ENCODE data around the gene GALNT18. TPM values are rescaled to one million over a fixed set of nuclear protein-coding genes. Genes with fewer than 3 reads are reported as not detected.

GALNT18 gene
- polyA plus RNA-seq, 1 donor from 2014 or later, result 7.6 TPM

- no peaks in the 10 kb centered on the region for H3K27me3 ChIP-seq (ENCODE audit: insufficient read depth, low read depth, low read length)
- H3K4me2 ChIP-seq (ENCODE audit: low read length), result no peak overlapping the region
- H3K36me3 ChIP-seq (ENCODE audit: insufficient read depth, low read length), result no peaks in the 10 kb centered on the region
- H2AFZ ChIP-seq (ENCODE audit: low read depth, low read length), result no peak overlapping the region
- no peaks in the 10 kb centered on the region for H3K9me3 ChIP-seq (ENCODE audit: low read length)
- H3K4me3 ChIP-seq (ENCODE audit: low read length), result no peak overlapping the region
- H3K79me2 ChIP-seq (replicated peaks; ENCODE audit: insufficient read depth, low read length), result no peaks in the 10 kb centered on the region
- TF ChIP-seq RAD21 (conservative IDR thresholded peaks at IDR 0.05), result no peak
- TF ChIP-seq SMC3 (conservative IDR thresholded peaks at IDR 0.05; ENCODE audit: poor library complexity), result no peak
- TF ChIP-seq EZH2 (IDR thresholded peaks at IDR 0.05; ENCODE audit: borderline replicate concordance, insufficient read depth, low read length, poor library complexity, severe bottlenecking), result no peak
- TF ChIP-seq, protein P1, sequence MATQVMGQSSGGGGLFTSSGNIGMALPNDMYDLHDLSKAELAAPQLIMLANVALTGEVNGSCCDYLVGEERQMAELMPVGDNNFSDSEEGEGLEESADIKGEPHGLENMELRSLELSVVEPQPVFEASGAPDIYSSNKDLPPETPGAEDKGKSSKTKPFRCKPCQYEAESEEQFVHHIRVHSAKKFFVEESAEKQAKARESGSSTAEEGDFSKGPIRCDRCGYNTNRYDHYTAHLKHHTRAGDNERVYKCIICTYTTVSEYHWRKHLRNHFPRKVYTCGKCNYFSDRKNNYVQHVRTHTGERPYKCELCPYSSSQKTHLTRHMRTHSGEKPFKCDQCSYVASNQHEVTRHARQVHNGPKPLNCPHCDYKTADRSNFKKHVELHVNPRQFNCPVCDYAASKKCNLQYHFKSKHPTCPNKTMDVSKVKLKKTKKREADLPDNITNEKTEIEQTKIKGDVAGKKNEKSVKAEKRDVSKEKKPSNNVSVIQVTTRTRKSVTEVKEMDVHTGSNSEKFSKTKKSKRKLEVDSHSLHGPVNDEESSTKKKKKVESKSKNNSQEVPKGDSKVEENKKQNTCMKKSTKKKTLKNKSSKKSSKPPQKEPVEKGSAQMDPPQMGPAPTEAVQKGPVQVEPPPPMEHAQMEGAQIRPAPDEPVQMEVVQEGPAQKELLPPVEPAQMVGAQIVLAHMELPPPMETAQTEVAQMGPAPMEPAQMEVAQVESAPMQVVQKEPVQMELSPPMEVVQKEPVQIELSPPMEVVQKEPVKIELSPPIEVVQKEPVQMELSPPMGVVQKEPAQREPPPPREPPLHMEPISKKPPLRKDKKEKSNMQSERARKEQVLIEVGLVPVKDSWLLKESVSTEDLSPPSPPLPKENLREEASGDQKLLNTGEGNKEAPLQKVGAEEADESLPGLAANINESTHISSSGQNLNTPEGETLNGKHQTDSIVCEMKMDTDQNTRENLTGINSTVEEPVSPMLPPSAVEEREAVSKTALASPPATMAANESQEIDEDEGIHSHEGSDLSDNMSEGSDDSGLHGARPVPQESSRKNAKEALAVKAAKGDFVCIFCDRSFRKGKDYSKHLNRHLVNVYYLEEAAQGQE (IDR thresholded peaks at IDR 0.05; ENCODE audit: borderline replicate concordance), result no peak
- TF ChIP-seq POLR2AphosphoS5 (IDR thresholded peaks at IDR 0.05), result no peak
- no peak for TF ChIP-seq EP300 (conservative IDR thresholded peaks at IDR 0.05; ENCODE audit: poor library complexity, severe bottlenecking)
- no peaks in the 10 kb centered on the region for H4K20me1 ChIP-seq (ENCODE audit: insufficient read depth)
- H3F3A ChIP-seq (ENCODE audit: insufficient read depth, low read length, poor library complexity, severe bottlenecking), result no peaks in the 10 kb centered on the region
- H3K9ac ChIP-seq (ENCODE audit: low read length), result no peak overlapping the region
- H3K27ac ChIP-seq (ENCODE audit: low read length), result no peak overlapping the region
- H3K9me2 ChIP-seq (ENCODE audit: insufficient read depth, low read length), result no peaks in the 10 kb centered on the region
These were observed 96.5 kb downstream of the GALNT18 start for GRCh38 chr11:11525283-11525682.

GRCh38 chr11:11524436-11525061 lies 97.3 kb downstream of the GALNT18 start:
- no peak overlapping the region for H3K4me2 ChIP-seq (ENCODE audit: low read length)
- H4K20me1 ChIP-seq (ENCODE audit: insufficient read depth), result no peaks in the 10 kb centered on the region
- no peaks in the 10 kb centered on the region for H3K79me2 ChIP-seq (replicated peaks; ENCODE audit: insufficient read depth, low read length)
- H3K27me3 ChIP-seq (ENCODE audit: insufficient read depth, low read depth, low read length), result no peaks in the 10 kb centered on the region
- no peak overlapping the region for H3K27ac ChIP-seq (ENCODE audit: low read length)
- no peaks in the 10 kb centered on the region for H3K9me3 ChIP-seq (ENCODE audit: low read length)
- TF ChIP-seq RAD21 (conservative IDR thresholded peaks at IDR 0.05) (no peak), SMC3 (conservative IDR thresholded peaks at IDR 0.05; ENCODE audit: poor library complexity) (no peak), EP300 (conservative IDR thresholded peaks at IDR 0.05; ENCODE audit: poor library complexity, severe bottlenecking) (no peak), MXI1 (conservative IDR thresholded peaks at IDR 0.05; ENCODE audit: poor library complexity, severe bottlenecking) (no peak), POLR2AphosphoS5 (IDR thresholded peaks at IDR 0.05) (no peak), EZH2 (IDR thresholded peaks at IDR 0.05; ENCODE audit: borderline replicate concordance, insufficient read depth, low read length, poor library complexity, severe bottlenecking) (no peak)
- TF ChIP-seq, protein P1 (IDR thresholded peaks at IDR 0.05; ENCODE audit: borderline replicate concordance), result no peak
- TF ChIP-seq, protein P2, sequence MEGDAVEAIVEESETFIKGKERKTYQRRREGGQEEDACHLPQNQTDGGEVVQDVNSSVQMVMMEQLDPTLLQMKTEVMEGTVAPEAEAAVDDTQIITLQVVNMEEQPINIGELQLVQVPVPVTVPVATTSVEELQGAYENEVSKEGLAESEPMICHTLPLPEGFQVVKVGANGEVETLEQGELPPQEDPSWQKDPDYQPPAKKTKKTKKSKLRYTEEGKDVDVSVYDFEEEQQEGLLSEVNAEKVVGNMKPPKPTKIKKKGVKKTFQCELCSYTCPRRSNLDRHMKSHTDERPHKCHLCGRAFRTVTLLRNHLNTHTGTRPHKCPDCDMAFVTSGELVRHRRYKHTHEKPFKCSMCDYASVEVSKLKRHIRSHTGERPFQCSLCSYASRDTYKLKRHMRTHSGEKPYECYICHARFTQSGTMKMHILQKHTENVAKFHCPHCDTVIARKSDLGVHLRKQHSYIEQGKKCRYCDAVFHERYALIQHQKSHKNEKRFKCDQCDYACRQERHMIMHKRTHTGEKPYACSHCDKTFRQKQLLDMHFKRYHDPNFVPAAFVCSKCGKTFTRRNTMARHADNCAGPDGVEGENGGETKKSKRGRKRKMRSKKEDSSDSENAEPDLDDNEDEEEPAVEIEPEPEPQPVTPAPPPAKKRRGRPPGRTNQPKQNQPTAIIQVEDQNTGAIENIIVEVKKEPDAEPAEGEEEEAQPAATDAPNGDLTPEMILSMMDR (IDR thresholded peaks at IDR 0.05; ENCODE audit: poor library complexity, severe bottlenecking), result no peak
- no peaks in the 10 kb centered on the region for H3F3A ChIP-seq (ENCODE audit: insufficient read depth, low read length, poor library complexity, severe bottlenecking)
- H3K9ac ChIP-seq (ENCODE audit: low read length), result no peak overlapping the region
- no peaks in the 10 kb centered on the region for H3K36me3 ChIP-seq (ENCODE audit: insufficient read depth, low read length)
- H3K4me3 ChIP-seq (ENCODE audit: low read length), result no peak overlapping the region
- no peaks in the 10 kb centered on the region for H3K9me2 ChIP-seq (ENCODE audit: insufficient read depth, low read length)
- H2AFZ ChIP-seq (ENCODE audit: low read depth, low read length), result no peak overlapping the region

Data from neural cell (in vitro differentiated cells).